ENCODE results near the gene RETN. TPM values are rescaled to one million over a fixed set of nuclear protein-coding genes. Genes with fewer than 3 reads are reported as not detected.
A peak's percentile ranks its signal among the peaks of the same experiment; 100 is the strongest.

The RETN gene
- total RNA-seq, 1 experiment from 2014 or later, result not detected

DNA sequence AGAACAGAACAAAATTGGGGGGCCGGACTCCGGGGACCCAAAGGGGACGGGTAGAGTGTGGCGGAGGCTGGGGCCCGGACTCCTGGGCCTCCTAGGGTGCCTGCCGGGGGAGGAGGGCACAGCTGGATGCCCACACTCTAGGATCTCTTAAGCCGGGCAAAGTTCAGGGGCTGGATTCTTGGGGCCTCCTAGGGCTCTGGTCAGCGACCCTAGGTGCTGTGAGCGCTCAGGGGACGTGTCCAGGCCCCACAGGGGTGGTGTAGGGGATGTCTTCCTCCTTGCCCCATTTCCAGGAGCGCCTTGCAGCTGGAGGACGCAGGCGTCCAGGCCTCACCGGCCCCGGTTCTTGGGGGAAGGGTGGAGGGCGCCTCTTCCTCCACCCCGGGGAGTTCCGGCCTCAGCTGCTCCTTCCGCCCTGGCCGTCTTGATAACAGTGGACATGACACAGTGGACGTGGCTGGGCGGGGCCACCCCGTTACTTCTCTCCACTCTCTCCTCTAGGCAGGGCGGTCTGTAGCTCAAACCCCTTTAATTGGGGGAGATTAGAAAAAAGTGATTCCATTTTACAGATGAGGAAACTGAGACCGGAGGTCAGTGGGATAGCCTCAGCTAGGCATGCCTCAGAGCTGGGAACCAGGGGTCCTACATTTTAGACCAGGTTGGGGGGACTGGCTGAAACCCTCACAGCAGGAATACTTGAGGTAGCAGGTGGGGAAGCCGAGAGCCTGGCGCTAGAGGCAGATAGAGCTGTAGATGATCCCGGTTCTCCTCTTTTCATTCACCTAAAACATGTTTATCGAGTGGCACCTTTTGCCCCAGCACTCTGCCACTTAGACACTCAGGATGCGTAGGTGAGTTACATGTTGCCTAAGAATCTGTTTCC lies 31.2 kb upstream of the RETN start:
- intact Hi-C loops (cut with micrococcal nuclease; ENCODE audit: unreplicated experiment), result no loop called here
- Histone ChIP-seq H3K27ac (ENCODE audit: low read length) (peak overlapping the region; percentile 73), H3K4me3 (ENCODE audit: low read depth in 2 of 2, low read length in 2 of 2) (peak overlapping the region; percentile 62 to 78), H3K9me3 (ENCODE audit: control insufficient read depth, insufficient read depth, low read depth, low read length) (no peaks in the 10 kb centered on the region), H3K36me3 (ENCODE audit: control insufficient read depth, insufficient read depth, low read length) (no peaks in the 10 kb centered on the region), H3K4me1 (ENCODE audit: control insufficient read depth, insufficient read depth, low read length) (no peaks in the 10 kb centered on the region; the same call in 1 of the 2 replicates), H3K27me3 (ENCODE audit: control insufficient read depth, insufficient read depth, low read length) (no peaks in the 10 kb centered on the region)
- BruUV-seq (replicated peaks), result no TSS peak
- in situ Hi-C loops (cut with HindIII; ENCODE audit: low pct_unique_long_range_greater_than_20kb, low sequenced_read_pairs), result no loop called here
- POLR2A ChIA-PET, result interaction anchor here (0.5 kb wide), 1 partner anchor 12 kb away, joined by 3 read pairs; no protein-coding TSS in a partner anchor
- TF ChIP-seq, protein P1, sequence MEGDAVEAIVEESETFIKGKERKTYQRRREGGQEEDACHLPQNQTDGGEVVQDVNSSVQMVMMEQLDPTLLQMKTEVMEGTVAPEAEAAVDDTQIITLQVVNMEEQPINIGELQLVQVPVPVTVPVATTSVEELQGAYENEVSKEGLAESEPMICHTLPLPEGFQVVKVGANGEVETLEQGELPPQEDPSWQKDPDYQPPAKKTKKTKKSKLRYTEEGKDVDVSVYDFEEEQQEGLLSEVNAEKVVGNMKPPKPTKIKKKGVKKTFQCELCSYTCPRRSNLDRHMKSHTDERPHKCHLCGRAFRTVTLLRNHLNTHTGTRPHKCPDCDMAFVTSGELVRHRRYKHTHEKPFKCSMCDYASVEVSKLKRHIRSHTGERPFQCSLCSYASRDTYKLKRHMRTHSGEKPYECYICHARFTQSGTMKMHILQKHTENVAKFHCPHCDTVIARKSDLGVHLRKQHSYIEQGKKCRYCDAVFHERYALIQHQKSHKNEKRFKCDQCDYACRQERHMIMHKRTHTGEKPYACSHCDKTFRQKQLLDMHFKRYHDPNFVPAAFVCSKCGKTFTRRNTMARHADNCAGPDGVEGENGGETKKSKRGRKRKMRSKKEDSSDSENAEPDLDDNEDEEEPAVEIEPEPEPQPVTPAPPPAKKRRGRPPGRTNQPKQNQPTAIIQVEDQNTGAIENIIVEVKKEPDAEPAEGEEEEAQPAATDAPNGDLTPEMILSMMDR (IDR thresholded peaks at IDR 0.05), result no peak
- TF ChIP-seq POLR2AphosphoS5 (IDR thresholded peaks at IDR 0.05; ENCODE audit: low read depth, low read length), result no peak
- no peak for TF ChIP-seq TCF7L2 (IDR thresholded peaks at IDR 0.05; ENCODE audit: low read depth, low read length)
- TF ChIP-seq, protein P2, sequence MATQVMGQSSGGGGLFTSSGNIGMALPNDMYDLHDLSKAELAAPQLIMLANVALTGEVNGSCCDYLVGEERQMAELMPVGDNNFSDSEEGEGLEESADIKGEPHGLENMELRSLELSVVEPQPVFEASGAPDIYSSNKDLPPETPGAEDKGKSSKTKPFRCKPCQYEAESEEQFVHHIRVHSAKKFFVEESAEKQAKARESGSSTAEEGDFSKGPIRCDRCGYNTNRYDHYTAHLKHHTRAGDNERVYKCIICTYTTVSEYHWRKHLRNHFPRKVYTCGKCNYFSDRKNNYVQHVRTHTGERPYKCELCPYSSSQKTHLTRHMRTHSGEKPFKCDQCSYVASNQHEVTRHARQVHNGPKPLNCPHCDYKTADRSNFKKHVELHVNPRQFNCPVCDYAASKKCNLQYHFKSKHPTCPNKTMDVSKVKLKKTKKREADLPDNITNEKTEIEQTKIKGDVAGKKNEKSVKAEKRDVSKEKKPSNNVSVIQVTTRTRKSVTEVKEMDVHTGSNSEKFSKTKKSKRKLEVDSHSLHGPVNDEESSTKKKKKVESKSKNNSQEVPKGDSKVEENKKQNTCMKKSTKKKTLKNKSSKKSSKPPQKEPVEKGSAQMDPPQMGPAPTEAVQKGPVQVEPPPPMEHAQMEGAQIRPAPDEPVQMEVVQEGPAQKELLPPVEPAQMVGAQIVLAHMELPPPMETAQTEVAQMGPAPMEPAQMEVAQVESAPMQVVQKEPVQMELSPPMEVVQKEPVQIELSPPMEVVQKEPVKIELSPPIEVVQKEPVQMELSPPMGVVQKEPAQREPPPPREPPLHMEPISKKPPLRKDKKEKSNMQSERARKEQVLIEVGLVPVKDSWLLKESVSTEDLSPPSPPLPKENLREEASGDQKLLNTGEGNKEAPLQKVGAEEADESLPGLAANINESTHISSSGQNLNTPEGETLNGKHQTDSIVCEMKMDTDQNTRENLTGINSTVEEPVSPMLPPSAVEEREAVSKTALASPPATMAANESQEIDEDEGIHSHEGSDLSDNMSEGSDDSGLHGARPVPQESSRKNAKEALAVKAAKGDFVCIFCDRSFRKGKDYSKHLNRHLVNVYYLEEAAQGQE (IDR thresholded peaks at IDR 0.05; ENCODE audit: insufficient read depth in 1 of 2, low read depth in 2 of 2, low read length in 1 of 2), result no peak
- TF ChIP-seq SIN3A (IDR thresholded peaks at IDR 0.05; ENCODE audit: borderline replicate concordance, insufficient read depth, low read depth, low read length), result no peak
- peak; percentile 61 for ATAC-seq
- DNase-seq (ENCODE audit: low read depth, low spot score), result no peak
- CTCF ChIA-PET, result no interaction called here

DNA sequence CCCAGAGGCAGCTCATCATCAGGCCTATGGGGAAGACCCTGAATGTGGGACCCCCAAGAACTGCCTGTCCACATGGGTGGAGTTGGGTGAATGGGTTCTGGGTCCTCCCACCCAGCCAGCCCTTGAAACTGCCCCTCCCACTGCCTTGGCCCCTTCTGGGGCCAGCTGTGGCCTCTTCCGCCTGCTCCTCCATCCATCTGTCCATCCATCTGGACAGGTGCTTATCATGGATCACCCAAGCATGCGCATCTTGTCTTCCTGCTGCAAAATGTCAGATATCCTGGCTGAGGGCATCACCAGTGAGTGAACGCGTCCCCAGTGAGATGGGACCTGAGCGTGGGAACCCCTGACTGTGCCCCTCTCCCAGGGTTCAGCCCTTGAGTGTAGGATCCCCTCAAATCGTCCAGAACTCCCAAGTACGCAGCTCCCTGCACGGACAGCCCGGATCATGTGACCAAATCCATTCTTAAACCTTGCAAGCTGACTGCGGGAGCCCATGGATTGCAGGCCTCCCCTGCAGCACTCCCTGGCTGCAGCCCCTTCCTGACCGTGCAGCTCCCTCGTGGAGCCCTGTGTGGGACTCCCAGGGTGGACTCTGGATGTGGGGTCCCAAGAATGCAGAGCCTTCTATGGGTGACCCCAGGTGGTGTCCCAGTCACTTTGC lies 29.9 kb upstream of the RETN start:
- intact Hi-C loops (cut with micrococcal nuclease; ENCODE audit: unreplicated experiment), result no loop called here
- in situ Hi-C loops (cut with HindIII; ENCODE audit: low pct_unique_long_range_greater_than_20kb, low sequenced_read_pairs), result no loop called here
- Histone ChIP-seq H3K36me3 (ENCODE audit: control insufficient read depth, insufficient read depth, low read length) (no peaks in the 10 kb centered on the region), H3K27ac (ENCODE audit: low read length) (no peak overlapping the region), H3K9me3 (ENCODE audit: control insufficient read depth, insufficient read depth, low read depth, low read length) (no peaks in the 10 kb centered on the region), H3K4me1 (ENCODE audit: control insufficient read depth, insufficient read depth, low read length) (no peaks in the 10 kb centered on the region; the same call in 1 of the 2 replicates), H3K27me3 (ENCODE audit: control insufficient read depth, insufficient read depth, low read length) (no peaks in the 10 kb centered on the region), H3K4me3 (ENCODE audit: low read depth in 2 of 2, low read length in 2 of 2) (no peak overlapping the region)
- ATAC-seq (no peak), DNase-seq (ENCODE audit: low read depth, low spot score) (no peak)
- TF ChIP-seq, protein P1 (IDR thresholded peaks at IDR 0.05), result no peak
- no peak for TF ChIP-seq SIN3A (IDR thresholded peaks at IDR 0.05; ENCODE audit: borderline replicate concordance, insufficient read depth, low read depth, low read length)
- TF ChIP-seq POLR2AphosphoS5 (IDR thresholded peaks at IDR 0.05; ENCODE audit: low read depth, low read length), result no peak
- TF ChIP-seq, protein P2 (IDR thresholded peaks at IDR 0.05; ENCODE audit: insufficient read depth in 1 of 2, low read depth in 2 of 2, low read length in 1 of 2), result no peak
- no peak for TF ChIP-seq TCF7L2 (IDR thresholded peaks at IDR 0.05; ENCODE audit: low read depth, low read length)
- ChIA-PET CTCF (no interaction called here), POLR2A (interaction anchor here (0.6 kb wide), 1 partner anchor 18 kb away, joined by 3 read pairs; no protein-coding TSS in a partner anchor)
- BruUV-seq (replicated peaks), result no TSS peak
